GM12878 (cell line): ENCODE measurements around the gene MKNK1. TPM values are rescaled to one million over a fixed set of nuclear protein-coding genes. Genes with fewer than 3 reads are reported as not detected.
A peak's percentile ranks its signal among the peaks of the same experiment; 100 is the strongest.

Source experiments
- ATAC-seq: fragments of 200-7000 bp; cut with Tn5 transposase; 3 replicates; pipeline ENCODE4 v1.9.1; 2020; ENCODE audit warnings: mild to moderate bottlenecking, moderate library complexity
- BruUV-seq: library from RNA; stranded (reverse); fragments of 400-500 nt; replicated peaks from 2 replicates; lab custom pipeline; 2021; lab: Mats Ljungman, UMichigan
- CTCF ChIA-PET: fragments of 300-600 bp; sonication (Branson Sonifier 250); formaldehyde crosslinking; extraction: SDS; loops from one replicate; lab custom pipeline; 2021; ENCODE audit warnings: inconsistent platforms; lab: Yijun Ruan, JAX
- POLR2A ChIA-PET: fragments of 350-600 bp; formaldehyde crosslinking; extraction: SDS; loops from one replicate; lab custom pipeline; 2021; ENCODE audit warnings: inconsistent platforms; lab: Charles Lee
- RAD21 ChIA-PET: fragments of 300-600 bp; sonication (Branson Sonifier 250); formaldehyde crosslinking; loops from one replicate; lab custom pipeline; 2023; ENCODE audit warnings: antibody characterized with exemption; ENCODE audit not compliant: unreplicated experiment; lab: Charles Lee
- SMC1A ChIA-PET: fragments of 300-600 bp; sonication (Branson Sonifier 250); formaldehyde crosslinking; loops from one replicate; lab custom pipeline; 2023; ENCODE audit not compliant: unreplicated experiment, uncharacterized antibody; lab: Charles Lee
- DNase-seq: peaks from one replicate; pipeline ENCODE4 v3.0.0-alpha.2; 2011; ENCODE audit warnings: low read depth, low spot score
- FAIRE-seq: peaks from 3 replicates; lab custom pipeline; 2011; peaks lifted over from hg19 to GRCh38; lab: Jason Lieb, UNC
- H2AFZ ChIP-seq: 2 replicates; pipeline ENCODE4 v1.6.0; 2011; ENCODE audit warnings: low read depth, low read length, control low read depth; ENCODE audit not compliant: control insufficient read depth
- H3K27ac ChIP-seq: 2 replicates; pipeline ENCODE4 v1.5.1; 2011; ENCODE audit warnings: control low read depth; ENCODE audit not compliant: control insufficient read depth, insufficient read depth
- H3K27me3 ChIP-seq, 2 experiments: replicated peaks in 1 of 2; 2 replicates each; pipeline versions ENCODE4 v1.6.0 to v1.6.1; 2011; ENCODE audit warnings: low read length in 1 of 2; ENCODE audit not compliant: control insufficient read depth in 2 of 2, insufficient read depth in 2 of 2
- H3K36me3 ChIP-seq, 2 experiments: 2 replicates each; pipeline ENCODE4 v1.5.1; 2011; ENCODE audit warnings: low read length in 1 of 2; ENCODE audit not compliant: control insufficient read depth in 2 of 2, insufficient read depth in 2 of 2
- H3K4me1 ChIP-seq: 2 replicates; pipeline ENCODE4 v1.6.1; 2011; ENCODE audit warnings: mild to moderate bottlenecking, low read length, moderate library complexity, mixed read lengths; ENCODE audit not compliant: control insufficient read depth, insufficient read depth
- H3K4me2 ChIP-seq: 2 replicates; pipeline ENCODE4 v1.6.0; 2011; ENCODE audit warnings: control low read depth; ENCODE audit not compliant: control insufficient read depth, insufficient read depth
- H3K4me3 ChIP-seq: fragments of 200-600 bp; sonication (generic); 2 replicates; pipeline ENCODE4 v1.5.1; 2016
- H3K79me2 ChIP-seq: 2 replicates; pipeline ENCODE4 v1.6.0; 2011; ENCODE audit warnings: low read length; ENCODE audit not compliant: control insufficient read depth, insufficient read depth
- H3K9ac ChIP-seq: 2 replicates; pipeline ENCODE4 v1.8.0; 2011; ENCODE audit warnings: low read length, control low read depth, mixed read lengths; ENCODE audit not compliant: control insufficient read depth, insufficient read depth
- H3K9me3 ChIP-seq: replicated peaks from 3 replicates; pipeline ENCODE4 v1.5.1; 2011; ENCODE audit warnings: mild to moderate bottlenecking, low read length; ENCODE audit not compliant: control insufficient read depth, insufficient read depth
- H4K20me1 ChIP-seq: 2 replicates; pipeline ENCODE4 v1.6.0; 2011; ENCODE audit not compliant: control insufficient read depth, insufficient read depth
- ELK1 ChIP-seq: IDR thresholded peaks from 2 replicates; pipeline ENCODE4 v1.6.1; 2012; ENCODE audit warnings: low read depth, low read length, improper control_type of control experiment
- HDAC6 ChIP-seq: fragments of 200-600 bp; sonication (generic); IDR thresholded peaks from one replicate; pipeline ENCODE4 v1.8.0; 2017; ENCODE audit warnings: antibody characterized with exemption; ENCODE audit not compliant: unreplicated experiment
- NBN ChIP-seq: fragments of 450-650 bp; IDR thresholded peaks from 2 replicates; pipeline ENCODE4 v1.6.1; 2016
- POLR2AphosphoS2 ChIP-seq: IDR thresholded peaks from 2 replicates; pipeline ENCODE4 v1.6.1; 2011; ENCODE audit warnings: low read depth, mild to moderate bottlenecking, low read length, improper control_type of control experiment, moderate library complexity
- WGBS: methylation state at CpG from one replicate; pipeline ENCODE4 v1.1.6; 2016; ENCODE audit warnings: low lambda C conversion rate; ENCODE audit not compliant: insufficient replicate concordance, insufficient coverage; ENCODE audit errors: missing lambda C conversion rate; 5-methylcytosine and 5-hydroxymethylcytosine counted together
- in situ Hi-C: fragments of 300-500 bp; cut with MboI; formaldehyde crosslinking; loops from 9 replicates; pipeline ENCODE4 v1.14.3; 2018; ENCODE audit warnings: mixed read lengths
- intact Hi-C: fragments of 100-400 bp; cut with micrococcal nuclease; formaldehyde crosslinking; loops from one replicate; pipeline ENCODE4 v1.14.2; 2022; ENCODE audit not compliant: unreplicated experiment
- polyA plus RNA-seq, 11 experiments: library from polyadenylated mRNA; depleted of rRNA in 4 of 11; unstranded in 6 of 11; stranded (reverse) in 5 of 11; fragments of >200 nt; fragmentation: Nextera tagmentation in 4 of 11; fragmentation: Illumina TruSeq in 1 of 11; extraction: Ambion mirVana in 4 of 11; extraction: Trizol in 1 of 11; gene quantifications; 1 replicate in 1 of 11; 2 replicates in 10 of 11; pipeline versions ENCODE4 v1.2.1 to v1.2.3, GENCODE V29; 2011 to 2016; ENCODE audit warnings: inconsistent platforms in 2 of 11, missing spikeins in 2 of 11, low read depth in 1 of 11
- total RNA-seq, 4 experiments: library from RNA; depleted of rRNA in 3 of 4; stranded (reverse); fragments of >200 nt in 3 of 4; fragmentation: Illumina TruSeq in 1 of 4; extraction: Trizol in 1 of 4; gene quantifications; 2 replicates each; pipeline versions ENCODE4 v1.2.1 to v1.2.3, GENCODE V29; 2013 to 2021

Gene MKNK1
- total and polyA plus RNA-seq, 10 of the 15 experiments (the other 5 are each of a cell fraction or from before 2014, with no cell fraction given): 13.7 to 29.9 (median 26.5) TPM

GRCh38 chr1:46533179-46533864, 70.7 kb downstream of the MKNK1 start:
- SMC1A ChIA-PET: no interaction called here
- Histone ChIP-seq H2AFZ (no peak overlapping the region; the same call in 1 of the 2 replicates), H3K4me3 (no peak overlapping the region)

More at GRCh38 chr1:46533179-46533864, 70.7 kb downstream of the MKNK1 start:
- Histone ChIP-seq H3K4me1 (no peaks in the 10 kb centered on the region), H3K79me2 (no peaks in the 10 kb centered on the region), H3K9me3 (no peaks in the 10 kb centered on the region), H3K27me3 (peaks cover 5 to 12% of the 10 kb centered on the region in 2 experiments; a peak in 2 of 4 replicates), H3K36me3 (no peaks in the 10 kb centered on the region), H3K27ac (no peak overlapping the region), H3K4me2 (peak overlapping the region; percentile 70; the same call in 1 of the 2 replicates), H3K9ac (no peak overlapping the region), H4K20me1 (no peaks in the 10 kb centered on the region)
- no TSS peak for BruUV-seq
- ChIA-PET RAD21 (no interaction called here), POLR2A (no interaction called here), CTCF (interaction anchor here (1.0 to 2.3 kb wide), 5 partner anchors 32 to 200 kb away, joined by 4 to 9 read pairs (median 5); no protein-coding TSS in a partner anchor)
- 7% methylated on average over 62 of the region's 71 CpGs for WGBS
- DNase-seq: no peak
- in situ Hi-C loops (no loop called here), intact Hi-C loops (loop anchor here (5.0 kb wide), 1 partner anchor 194 kb away; no protein-coding TSS in a partner anchor)
- no peak for FAIRE-seq
- ATAC-seq: peak; percentile 37
- TF ChIP-seq NBN: no peak
- no peak for TF ChIP-seq POLR2AphosphoS2
- peak; percentile 69 for TF ChIP-seq HDAC6
- no peak for TF ChIP-seq ELK1
